ENCODE data around the gene MCM7. TPM values are rescaled to one million over a fixed set of nuclear protein-coding genes. Genes with fewer than 3 reads are reported as not detected.

MCM7 gene
- total and polyA plus RNA-seq, 2 of the 13 experiments (the other 11 are each of a cell fraction or from before 2014, with no cell fraction given) = 84.5 to 214 TPM

- no peak for TF ChIP-seq HMG20A (CRISPR knock-in tag; IDR thresholded peaks at IDR 0.05; ENCODE audit: borderline replicate concordance)
- TF ChIP-seq ZNF615 (CRISPR knock-in tag; IDR thresholded peaks at IDR 0.05; ENCODE audit: borderline replicate concordance) = no peak
- no peak for TF ChIP-seq GATA4 (IDR thresholded peaks at IDR 0.05; ENCODE audit: borderline replicate concordance, low read depth)
- TF ChIP-seq FOXK1 (CRISPR knock-in tag; IDR thresholded peaks at IDR 0.05; ENCODE audit: borderline replicate concordance, low read depth) = no peak
- peak; percentile 63 for TF ChIP-seq ATF2 (CRISPR knock-in tag; IDR thresholded peaks at IDR 0.05)
- TF ChIP-seq MLLT10 (CRISPR knock-in tag; IDR thresholded peaks at IDR 0.05) = no peak
- TF ChIP-seq ZNF598 (CRISPR knock-in tag; IDR thresholded peaks at IDR 0.05; ENCODE audit: borderline replicate concordance) = no peak
- no peak for TF ChIP-seq ZNF180 (CRISPR knock-in tag; IDR thresholded peaks at IDR 0.05; ENCODE audit: borderline replicate concordance, low read depth)
- TF ChIP-seq, protein P1, sequence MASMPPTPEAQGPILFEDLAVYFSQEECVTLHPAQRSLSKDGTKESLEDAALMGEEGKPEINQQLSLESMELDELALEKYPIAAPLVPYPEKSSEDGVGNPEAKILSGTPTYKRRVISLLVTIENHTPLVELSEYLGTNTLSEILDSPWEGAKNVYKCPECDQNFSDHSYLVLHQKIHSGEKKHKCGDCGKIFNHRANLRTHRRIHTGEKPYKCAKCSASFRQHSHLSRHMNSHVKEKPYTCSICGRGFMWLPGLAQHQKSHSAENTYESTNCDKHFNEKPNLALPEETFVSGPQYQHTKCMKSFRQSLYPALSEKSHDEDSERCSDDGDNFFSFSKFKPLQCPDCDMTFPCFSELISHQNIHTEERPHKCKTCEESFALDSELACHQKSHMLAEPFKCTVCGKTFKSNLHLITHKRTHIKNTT (CRISPR knock-in tag; IDR thresholded peaks at IDR 0.05) = no peak
- TF ChIP-seq FOXJ3 (CRISPR knock-in tag; IDR thresholded peaks at IDR 0.05; ENCODE audit: borderline replicate concordance) = no peak; the same call in 1 of the 2 replicates
- TF ChIP-seq ZNF264 (CRISPR knock-in tag; IDR thresholded peaks at IDR 0.05) = peak; percentile 53; the same call in 1 of the 2 replicates
- TF ChIP-seq ZNF567 (CRISPR knock-in tag; IDR thresholded peaks at IDR 0.05; ENCODE audit: borderline replicate concordance) = no peak
- peak; percentile 74; the same call in 1 of the 2 replicates for TF ChIP-seq ZNF44 (CRISPR knock-in tag; IDR thresholded peaks at IDR 0.05)
- no peak for TF ChIP-seq ZBTB4 (CRISPR knock-in tag; IDR thresholded peaks at IDR 0.05; ENCODE audit: borderline replicate concordance)
- peak; percentile 57 for TF ChIP-seq IKZF5 (CRISPR knock-in tag; IDR thresholded peaks at IDR 0.05)
- TF ChIP-seq HOXA5 (CRISPR knock-in tag; IDR thresholded peaks at IDR 0.05) = peak; percentile 90; the same call in 1 of the 2 replicates
- TF ChIP-seq, protein P2, sequence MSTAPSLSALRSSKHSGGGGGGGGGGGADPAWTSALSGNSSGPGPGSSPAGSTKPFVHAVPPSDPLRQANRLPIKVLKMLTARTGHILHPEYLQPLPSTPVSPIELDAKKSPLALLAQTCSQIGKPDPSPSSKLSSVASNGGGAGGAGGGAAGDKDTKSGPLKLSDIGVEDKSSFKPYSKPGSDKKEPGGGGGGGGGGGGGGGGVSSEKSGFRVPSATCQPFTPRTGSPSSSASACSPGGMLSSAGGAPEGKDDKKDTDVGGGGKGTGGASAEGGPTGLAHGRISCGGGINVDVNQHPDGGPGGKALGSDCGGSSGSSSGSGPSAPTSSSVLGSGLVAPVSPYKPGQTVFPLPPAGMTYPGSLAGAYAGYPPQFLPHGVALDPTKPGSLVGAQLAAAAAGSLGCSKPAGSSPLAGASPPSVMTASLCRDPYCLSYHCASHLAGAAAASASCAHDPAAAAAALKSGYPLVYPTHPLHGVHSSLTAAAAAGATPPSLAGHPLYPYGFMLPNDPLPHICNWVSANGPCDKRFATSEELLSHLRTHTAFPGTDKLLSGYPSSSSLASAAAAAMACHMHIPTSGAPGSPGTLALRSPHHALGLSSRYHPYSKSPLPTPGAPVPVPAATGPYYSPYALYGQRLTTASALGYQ (CRISPR knock-in tag; IDR thresholded peaks at IDR 0.05) = peak; percentile 73; the same call in 1 of the 2 replicates
- no peak; the same call in 1 of the 2 replicates for TF ChIP-seq ZSCAN12 (CRISPR knock-in tag; IDR thresholded peaks at IDR 0.05)
Measured at GRCh38 chr7:100119072-100119969, 18.1 kb upstream of the MCM7 start, which contains the start of the genes CNPY4 and TAF6 (continued).

Data from HepG2 (cell line).